SK-N-SH (cell line): Measurements from ENCODE around the gene EIF5.

Experiments used
- EP300 ChIP-seq, 2 experiments: IDR thresholded peaks; 2 replicates each; pipeline versions ENCODE4 v1.4.0 to v1.6.1; 2012; ENCODE audit warnings: borderline replicate concordance in 1 of 2, low read depth in 1 of 2, low read length in 1 of 2
- POLR2AphosphoS5 ChIP-seq: IDR thresholded peaks from 2 replicates; pipeline ENCODE4 v1.6.1; 2012; ENCODE audit warnings: low read depth, low read length
- TF ChIP-seq, protein P1 (sequence below): fragments of 200-600 bp; sonication (generic); IDR thresholded peaks from 2 replicates; pipeline ENCODE4 v1.6.1; 2017; ENCODE audit warnings: antibody characterized with exemption, mild to moderate bottlenecking, moderate library complexity
- TF ChIP-seq, protein P2 (sequence below): IDR thresholded peaks from 2 replicates; pipeline ENCODE4 v1.4.0; 2012; ENCODE audit warnings: low read depth, borderline replicate concordance

DNA sequence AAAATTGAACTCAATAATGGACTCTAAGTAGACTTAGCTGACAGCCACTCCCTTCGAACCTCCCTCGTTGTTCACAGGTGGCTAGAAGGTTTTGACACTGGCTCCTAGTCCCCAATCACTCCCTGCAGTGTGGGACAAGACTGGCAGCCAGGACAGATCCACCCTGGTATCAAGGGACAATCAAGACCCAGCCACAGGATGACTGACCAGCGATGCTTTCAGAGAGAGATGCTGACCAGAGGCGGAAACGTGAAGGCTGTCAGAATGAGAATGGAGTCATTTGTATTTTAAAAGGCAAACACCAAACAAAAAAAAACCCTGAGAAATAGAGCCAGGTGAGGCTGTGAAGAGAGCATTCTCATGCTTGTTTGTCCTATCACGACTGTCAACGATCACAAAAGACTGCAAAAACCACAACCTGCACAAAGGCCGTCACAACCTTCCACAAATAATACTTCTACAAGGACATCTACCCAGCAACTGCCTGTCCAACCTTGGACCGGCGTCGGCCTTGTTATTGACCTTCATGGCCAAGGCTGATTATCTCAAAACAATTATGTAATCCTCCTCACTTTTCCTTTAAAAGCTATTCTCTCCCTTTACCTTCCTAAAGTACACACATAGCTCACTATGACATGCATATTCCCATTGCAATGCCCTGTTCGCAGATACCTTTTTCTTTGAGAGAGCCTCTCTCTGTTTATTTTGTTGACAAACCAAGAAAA, 13.2 kb downstream of the EIF5 start:
- TF ChIP-seq, protein P1, sequence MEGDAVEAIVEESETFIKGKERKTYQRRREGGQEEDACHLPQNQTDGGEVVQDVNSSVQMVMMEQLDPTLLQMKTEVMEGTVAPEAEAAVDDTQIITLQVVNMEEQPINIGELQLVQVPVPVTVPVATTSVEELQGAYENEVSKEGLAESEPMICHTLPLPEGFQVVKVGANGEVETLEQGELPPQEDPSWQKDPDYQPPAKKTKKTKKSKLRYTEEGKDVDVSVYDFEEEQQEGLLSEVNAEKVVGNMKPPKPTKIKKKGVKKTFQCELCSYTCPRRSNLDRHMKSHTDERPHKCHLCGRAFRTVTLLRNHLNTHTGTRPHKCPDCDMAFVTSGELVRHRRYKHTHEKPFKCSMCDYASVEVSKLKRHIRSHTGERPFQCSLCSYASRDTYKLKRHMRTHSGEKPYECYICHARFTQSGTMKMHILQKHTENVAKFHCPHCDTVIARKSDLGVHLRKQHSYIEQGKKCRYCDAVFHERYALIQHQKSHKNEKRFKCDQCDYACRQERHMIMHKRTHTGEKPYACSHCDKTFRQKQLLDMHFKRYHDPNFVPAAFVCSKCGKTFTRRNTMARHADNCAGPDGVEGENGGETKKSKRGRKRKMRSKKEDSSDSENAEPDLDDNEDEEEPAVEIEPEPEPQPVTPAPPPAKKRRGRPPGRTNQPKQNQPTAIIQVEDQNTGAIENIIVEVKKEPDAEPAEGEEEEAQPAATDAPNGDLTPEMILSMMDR = no peak
- TF ChIP-seq, protein P2, sequence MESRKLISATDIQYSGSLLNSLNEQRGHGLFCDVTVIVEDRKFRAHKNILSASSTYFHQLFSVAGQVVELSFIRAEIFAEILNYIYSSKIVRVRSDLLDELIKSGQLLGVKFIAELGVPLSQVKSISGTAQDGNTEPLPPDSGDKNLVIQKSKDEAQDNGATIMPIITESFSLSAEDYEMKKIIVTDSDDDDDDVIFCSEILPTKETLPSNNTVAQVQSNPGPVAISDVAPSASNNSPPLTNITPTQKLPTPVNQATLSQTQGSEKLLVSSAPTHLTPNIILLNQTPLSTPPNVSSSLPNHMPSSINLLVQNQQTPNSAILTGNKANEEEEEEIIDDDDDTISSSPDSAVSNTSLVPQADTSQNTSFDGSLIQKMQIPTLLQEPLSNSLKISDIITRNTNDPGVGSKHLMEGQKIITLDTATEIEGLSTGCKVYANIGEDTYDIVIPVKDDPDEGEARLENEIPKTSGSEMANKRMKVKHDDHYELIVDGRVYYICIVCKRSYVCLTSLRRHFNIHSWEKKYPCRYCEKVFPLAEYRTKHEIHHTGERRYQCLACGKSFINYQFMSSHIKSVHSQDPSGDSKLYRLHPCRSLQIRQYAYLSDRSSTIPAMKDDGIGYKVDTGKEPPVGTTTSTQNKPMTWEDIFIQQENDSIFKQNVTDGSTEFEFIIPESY = no peak
- TF ChIP-seq POLR2AphosphoS5 (no peak), EP300 (IDR thresholded peaks at IDR 0.05; ENCODE audit: borderline replicate concordance in 1 of 2, low read depth in 1 of 2, low read length in 1 of 2) (no peak)
